ENCODE data around the gene TMPRSS5. TPM values are rescaled to one million over a fixed set of nuclear protein-coding genes. Genes with fewer than 3 reads are reported as not detected.

Gene TMPRSS5
- total RNA-seq, 2 experiments from 2014 or later = 0.81 to 1.6 TPM

GRCh38 chr11:113685654-113686359 lies 20.3 kb downstream of the TMPRSS5 start:
- Histone ChIP-seq H3K9me3 (ENCODE audit: control insufficient read depth in 1 of 2, insufficient read depth in 1 of 2, low read length in 2 of 2) (peaks cover 0 to 3% of the 10 kb centered on the region in 2 experiments), H3K27ac (ENCODE audit: low read depth in 1 of 2, low read length in 2 of 2) (no peak overlapping the region), H3K4me1 (ENCODE audit: insufficient read depth, low read length) (no peaks in the 10 kb centered on the region), H3K4me3 (ENCODE audit: low read length) (no peak overlapping the region), H3K27me3 (ENCODE audit: control insufficient read depth in 1 of 2, insufficient read depth in 2 of 2, low read length in 2 of 2) (no peaks in the 10 kb centered on the region), H3K36me3 (ENCODE audit: insufficient read depth, low read length) (no peaks in the 10 kb centered on the region)
- no peaks in the 10 kb centered on the region for H3K9me3 Mint-ChIP-seq
- H3K4me1 Mint-ChIP-seq (ENCODE audit: low read depth) = no peaks in the 10 kb centered on the region
- no peak for TF ChIP-seq CTCF (IDR thresholded peaks at IDR 0.05)
- H3K27me3 Mint-ChIP-seq = no peaks in the 10 kb centered on the region
- no peak overlapping the region for H3K4me3 Mint-ChIP-seq
- CTCF ChIA-PET = no interaction called here
- POLR2A ChIA-PET = no interaction called here
- H3K27ac Mint-ChIP-seq = no peak overlapping the region
- intact Hi-C loops (cut with DNase I, micrococcal nuclease) = no loop called here
- ATAC-seq (ENCODE audit: poor library complexity) = no peak
- DNase-seq = no peak
- H3K36me3 Mint-ChIP-seq (ENCODE audit: low read depth) = no peaks in the 10 kb centered on the region

- Histone ChIP-seq H3K4me3 (ENCODE audit: low read length) (no peak overlapping the region), H3K4me1 (ENCODE audit: insufficient read depth, low read length) (no peaks in the 10 kb centered on the region), H3K9me3 (ENCODE audit: control insufficient read depth in 1 of 2, insufficient read depth in 1 of 2, low read length in 2 of 2) (no peaks in the 10 kb centered on the region), H3K27me3 (ENCODE audit: control insufficient read depth in 1 of 2, insufficient read depth in 2 of 2, low read length in 2 of 2) (peaks cover 0 to 1% of the 10 kb centered on the region in 2 experiments), H3K36me3 (ENCODE audit: insufficient read depth, low read length) (no peaks in the 10 kb centered on the region), H3K27ac (ENCODE audit: low read depth in 1 of 2, low read length in 2 of 2) (no peak overlapping the region)
- Mint-ChIP-seq H3K27me3 (no peaks in the 10 kb centered on the region), H3K4me3 (no peak overlapping the region), H3K36me3 (ENCODE audit: low read depth) (no peaks in the 10 kb centered on the region), H3K9me3 (no peaks in the 10 kb centered on the region), H3K4me1 (ENCODE audit: low read depth) (no peaks in the 10 kb centered on the region), H3K27ac (no peak overlapping the region)
- intact Hi-C loops (cut with DNase I, micrococcal nuclease) = no loop called here
- ATAC-seq (ENCODE audit: poor library complexity) = no peak
- DNase-seq = no peak
- CTCF ChIA-PET = no interaction called here
- POLR2A ChIA-PET = no interaction called here
- no peak for TF ChIP-seq CTCF (IDR thresholded peaks at IDR 0.05)
Measured at GRCh38 chr11:113684496-113684895, 21.6 kb downstream of the TMPRSS5 start.

- ChIA-PET CTCF (no interaction called here), POLR2A (no interaction called here)
- Histone ChIP-seq H3K9me3 (ENCODE audit: control insufficient read depth in 1 of 2, insufficient read depth in 1 of 2, low read length in 2 of 2) (no peaks in the 10 kb centered on the region), H3K36me3 (ENCODE audit: insufficient read depth, low read length) (no peaks in the 10 kb centered on the region), H3K4me3 (ENCODE audit: low read length) (no peak overlapping the region), H3K27me3 (ENCODE audit: control insufficient read depth in 1 of 2, insufficient read depth in 2 of 2, low read length in 2 of 2) (peaks cover 0 to 3% of the 10 kb centered on the region in 2 experiments), H3K4me1 (ENCODE audit: insufficient read depth, low read length) (no peaks in the 10 kb centered on the region), H3K27ac (ENCODE audit: low read depth in 1 of 2, low read length in 2 of 2) (no peak overlapping the region)
- Mint-ChIP-seq H3K36me3 (ENCODE audit: low read depth) (no peaks in the 10 kb centered on the region), H3K27ac (no peak overlapping the region), H3K27me3 (no peaks in the 10 kb centered on the region), H3K9me3 (no peaks in the 10 kb centered on the region), H3K4me3 (no peak overlapping the region), H3K4me1 (ENCODE audit: low read depth) (no peaks in the 10 kb centered on the region)
- no peak for TF ChIP-seq CTCF (IDR thresholded peaks at IDR 0.05)
- ATAC-seq (ENCODE audit: poor library complexity) (no peak), DNase-seq (no peak)
- intact Hi-C loops (cut with DNase I, micrococcal nuclease) = no loop called here
Measured at GRCh38 chr11:113683481-113684046, 22.5 kb downstream of the TMPRSS5 start.

Measured in CD4-positive, alpha-beta T cell (primary cell).